ENCODE measurements around the gene ADRA2C.

ADRA2C gene

DNA sequence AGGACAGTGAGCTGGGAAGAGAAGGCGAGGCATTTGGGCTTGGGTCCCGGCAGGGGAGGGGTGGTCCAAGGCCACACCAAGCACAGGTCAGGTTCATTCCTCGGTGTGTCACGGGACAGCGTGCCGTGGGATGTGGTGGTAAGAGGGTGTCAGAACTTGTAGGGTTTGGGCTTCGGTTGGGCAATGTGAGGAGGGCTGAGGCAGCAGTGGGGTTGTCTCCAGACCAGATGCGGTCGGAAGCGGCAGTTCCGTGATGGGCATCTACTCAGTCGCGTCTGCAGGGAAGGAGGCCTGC lies 22.1 kb downstream of the ADRA2C start:
- TF ChIP-seq, protein P1, sequence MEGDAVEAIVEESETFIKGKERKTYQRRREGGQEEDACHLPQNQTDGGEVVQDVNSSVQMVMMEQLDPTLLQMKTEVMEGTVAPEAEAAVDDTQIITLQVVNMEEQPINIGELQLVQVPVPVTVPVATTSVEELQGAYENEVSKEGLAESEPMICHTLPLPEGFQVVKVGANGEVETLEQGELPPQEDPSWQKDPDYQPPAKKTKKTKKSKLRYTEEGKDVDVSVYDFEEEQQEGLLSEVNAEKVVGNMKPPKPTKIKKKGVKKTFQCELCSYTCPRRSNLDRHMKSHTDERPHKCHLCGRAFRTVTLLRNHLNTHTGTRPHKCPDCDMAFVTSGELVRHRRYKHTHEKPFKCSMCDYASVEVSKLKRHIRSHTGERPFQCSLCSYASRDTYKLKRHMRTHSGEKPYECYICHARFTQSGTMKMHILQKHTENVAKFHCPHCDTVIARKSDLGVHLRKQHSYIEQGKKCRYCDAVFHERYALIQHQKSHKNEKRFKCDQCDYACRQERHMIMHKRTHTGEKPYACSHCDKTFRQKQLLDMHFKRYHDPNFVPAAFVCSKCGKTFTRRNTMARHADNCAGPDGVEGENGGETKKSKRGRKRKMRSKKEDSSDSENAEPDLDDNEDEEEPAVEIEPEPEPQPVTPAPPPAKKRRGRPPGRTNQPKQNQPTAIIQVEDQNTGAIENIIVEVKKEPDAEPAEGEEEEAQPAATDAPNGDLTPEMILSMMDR (IDR thresholded peaks at IDR 0.05), result no peak

DNA sequence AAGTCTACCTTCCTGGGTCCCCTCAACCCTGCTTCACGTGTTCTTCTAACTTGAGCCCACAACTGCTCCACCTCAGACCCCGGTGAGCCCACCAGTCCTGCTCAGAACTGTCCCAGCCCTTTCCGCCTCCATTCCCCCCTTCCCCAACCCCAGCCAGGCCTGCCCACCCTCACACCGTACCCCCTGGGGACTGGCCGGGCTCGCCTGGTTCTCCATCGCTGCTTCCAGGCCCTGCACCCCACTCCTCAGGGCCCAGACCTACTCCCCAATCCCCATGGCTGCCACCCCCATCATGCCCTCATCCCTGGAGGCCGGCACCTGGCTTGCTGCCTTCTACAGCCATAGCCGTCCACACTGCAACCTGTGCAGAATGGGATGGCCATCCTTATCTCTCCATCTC lies 23.4 kb downstream of the ADRA2C start:
- TF ChIP-seq, protein P1 (IDR thresholded peaks at IDR 0.05), result no peak

DNA sequence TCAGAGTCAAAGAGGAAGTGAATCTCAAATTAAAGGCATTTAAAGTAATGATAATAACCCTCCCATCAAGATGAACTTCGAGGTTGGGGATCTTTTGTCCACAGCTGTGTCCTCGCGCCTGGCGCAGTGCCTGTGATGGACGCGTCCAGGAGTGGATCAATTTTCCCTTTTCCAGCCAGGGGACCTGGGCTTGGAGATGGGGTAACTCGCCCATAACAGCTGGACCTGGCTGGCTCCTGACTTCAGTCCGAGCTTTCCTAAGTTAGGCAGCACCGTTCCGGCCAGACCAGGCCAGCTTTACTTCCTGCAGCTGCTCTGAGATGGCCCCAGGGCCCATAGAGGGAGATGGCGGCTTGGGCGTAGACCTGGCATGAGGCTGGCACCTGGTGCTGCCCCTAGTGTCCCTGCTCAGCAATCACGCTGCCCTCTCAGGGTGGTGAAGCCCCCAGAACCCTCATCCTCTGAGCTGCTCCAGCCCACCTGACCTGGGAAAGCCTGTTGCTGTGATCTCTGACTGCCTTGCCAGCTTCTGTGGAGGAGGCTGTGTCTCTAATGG lies 23.9 kb downstream of the ADRA2C start:
- TF ChIP-seq, protein P1 (IDR thresholded peaks at IDR 0.05), result no peak

DNA sequence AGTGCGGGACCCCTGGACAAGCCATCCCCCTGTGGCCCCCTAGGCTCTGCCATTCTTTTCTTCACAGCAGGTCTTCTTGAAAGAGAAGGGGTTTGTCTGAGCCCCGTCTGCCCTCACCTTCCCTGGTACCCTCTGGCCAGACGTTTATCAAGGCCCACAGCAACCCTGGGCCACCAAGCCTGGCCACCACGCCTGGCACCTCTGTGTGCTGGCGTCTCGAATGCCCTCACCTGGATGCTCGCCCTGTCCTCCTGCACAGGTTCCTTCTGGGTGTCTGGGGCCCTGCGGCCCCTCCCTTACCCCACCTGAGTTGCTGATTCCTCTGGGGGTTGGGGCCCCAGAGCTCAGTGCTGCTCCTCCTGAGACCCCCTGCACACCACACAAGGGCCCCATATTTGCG lies 25.1 kb downstream of the ADRA2C start:
- TF ChIP-seq, protein P1 (IDR thresholded peaks at IDR 0.05), result no peak

DNA sequence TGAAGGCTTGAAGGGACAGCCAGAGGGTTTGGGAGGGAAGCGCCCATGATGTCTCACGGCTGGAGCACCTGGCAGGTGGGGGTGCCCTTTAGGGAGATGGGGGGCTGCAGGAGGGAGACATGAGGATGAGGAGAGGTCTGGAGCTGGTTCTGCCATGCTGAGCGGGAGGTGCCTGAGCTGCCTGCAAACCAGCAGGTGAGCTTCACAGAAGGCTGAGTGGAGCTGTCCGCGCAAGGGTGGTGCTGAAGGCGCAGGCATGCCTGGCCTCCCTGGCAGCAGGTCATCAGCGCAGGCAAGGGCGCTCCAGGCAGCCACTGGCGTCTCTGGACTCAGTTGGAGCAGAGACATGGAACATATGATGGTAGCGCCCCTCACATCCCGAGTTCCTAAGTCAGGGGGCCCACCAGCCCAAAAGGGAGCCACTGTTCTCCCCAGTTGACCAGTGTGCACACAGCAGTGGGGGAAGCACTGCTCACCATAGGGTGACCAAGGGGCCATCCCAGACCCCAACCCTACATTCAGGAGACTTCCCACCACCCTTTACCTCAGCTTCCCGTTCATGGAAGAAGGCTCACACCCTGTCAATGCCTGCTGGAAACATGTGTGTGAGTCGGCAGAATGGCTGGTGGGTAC lies 25.8 kb downstream of the ADRA2C start:
- TF ChIP-seq, protein P1 (IDR thresholded peaks at IDR 0.05), result no peak

DNA sequence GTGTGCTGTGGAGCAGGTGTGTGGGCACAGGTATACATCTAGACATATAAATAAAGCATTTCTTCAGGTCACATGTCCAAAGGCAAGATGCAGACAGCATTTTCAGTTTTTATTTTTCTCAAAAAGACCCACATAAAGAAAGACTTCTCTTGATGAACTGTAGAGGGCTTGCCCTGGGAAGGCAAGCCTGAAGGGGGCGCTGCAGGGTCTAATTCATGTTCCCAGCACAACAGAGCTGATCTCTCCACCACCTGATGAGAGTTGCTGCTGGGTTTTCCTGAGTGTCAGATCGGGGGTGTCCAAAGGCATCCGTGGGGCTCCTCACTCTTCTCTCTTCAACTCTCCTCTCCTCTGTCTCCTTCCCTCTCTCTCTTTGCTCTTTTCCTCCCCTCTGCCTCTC lies 26.6 kb downstream of the ADRA2C start:
- TF ChIP-seq, protein P1 (IDR thresholded peaks at IDR 0.05), result 0 out of 2 replicates have a peak, but pooled peaks have one; percentile 25

GRCh38 chr4:3793545-3793944 lies 27.4 kb downstream of the ADRA2C start:
- TF ChIP-seq, protein P1 (IDR thresholded peaks at IDR 0.05), result no peak

DNA sequence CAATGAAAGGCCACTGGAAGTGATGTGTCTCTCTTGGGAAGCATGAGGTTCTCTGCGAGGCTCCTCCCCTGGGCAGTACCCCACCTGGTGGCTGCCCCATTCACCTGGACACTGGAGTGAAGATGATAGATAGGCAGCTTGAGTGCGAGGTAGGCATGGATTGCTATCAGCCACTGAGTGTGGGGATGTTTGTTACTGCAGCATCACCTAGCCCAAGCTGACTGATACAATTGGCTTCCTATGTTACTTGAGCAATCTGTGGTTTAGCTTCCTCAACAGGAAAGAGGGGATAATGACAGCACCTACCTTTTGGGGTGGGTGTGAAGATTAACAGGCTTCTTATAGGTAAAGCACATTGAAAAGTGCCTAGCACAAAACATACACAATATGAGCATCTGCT lies 30.8 kb downstream of the ADRA2C start:
- TF ChIP-seq, protein P1 (IDR thresholded peaks at IDR 0.05), result no peak

Data from LNCAP (cell line).